ENCODE results near the gene RNF39.

DNA sequence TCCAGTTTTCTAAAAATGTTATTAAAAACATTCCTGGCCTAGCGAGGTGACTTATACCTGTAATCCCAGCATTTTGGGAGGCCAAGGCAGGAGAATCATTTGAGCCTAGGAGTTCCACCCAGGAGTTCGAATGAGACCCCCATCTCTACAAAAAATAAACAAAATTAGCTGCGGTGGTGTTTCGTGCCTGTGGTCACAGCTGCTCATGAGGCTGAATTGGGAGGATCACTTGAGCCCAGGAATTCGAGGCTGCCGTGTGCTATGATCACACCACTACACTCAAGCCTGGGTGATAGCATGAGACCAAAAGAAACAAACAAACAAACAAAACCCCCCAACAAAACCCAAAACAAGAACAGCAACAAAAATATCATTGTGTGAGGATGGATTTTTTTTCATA is 34.3 kb downstream of the RNF39 start:
- TF ChIP-seq SUZ12 (IDR thresholded peaks at IDR 0.05) = no peak
- TF ChIP-seq FOXA1 (IDR thresholded peaks at IDR 0.05) = no peak
- TF ChIP-seq CTBP1 (IDR thresholded peaks at IDR 0.05; ENCODE audit: borderline replicate concordance) = no peak
- TF ChIP-seq ELF4 (IDR thresholded peaks at IDR 0.05) = no peak
- no peak for TF ChIP-seq SP1 (IDR thresholded peaks at IDR 0.05)
- TF ChIP-seq ARNT (IDR thresholded peaks at IDR 0.05) = no peak
- no peak for TF ChIP-seq BHLHE40 (IDR thresholded peaks at IDR 0.05; ENCODE audit: borderline replicate concordance)
